Fibroblast of upper back skin (primary cell): ENCODE results near the gene SNX21.
"Not testable (repeated sequence)": the region's sequence is repeated elsewhere in the genome, so short reads cannot be mapped to it uniquely, and the experiment has no call there.

ENCODE experiments used
- DNase-seq: peaks from one replicate; pipeline ENCODE4 v3.0.0-alpha.2; 2013

Gene SNX21

GRCh38 chr20:45833030-45833882, at the start of gene SNX21:
SNX21 (plus strand) TSS chr20:45833799; CDS start chr20:45833920, 121 bp downstream.
- DNase-seq = peak; percentile 93

- DNase-seq = no peak
Measured at GRCh38 chr20:45788351-45788750, 45.2 kb upstream of the SNX21 start.

- no peak for DNase-seq
Measured at GRCh38 chr20:45792317-45793118, 41.1 kb upstream of the SNX21 start.

GRCh38 chr20:45796337-45797065, 37.1 kb upstream of the SNX21 start:
- DNase-seq = no peak

- DNase-seq = not testable (repeated sequence)
Measured at GRCh38 chr20:45797510-45797909, 36.1 kb upstream of the SNX21 start.

- not testable (repeated sequence) for DNase-seq
Measured at GRCh38 chr20:45797955-45798354, 35.6 kb upstream of the SNX21 start.

- DNase-seq = peak; percentile 35
Measured at GRCh38 chr20:45798935-45799642, 34.5 kb upstream of the SNX21 start.

- no peak for DNase-seq
Measured at GRCh38 chr20:45801851-45802250, 31.7 kb upstream of the SNX21 start.

GRCh38 chr20:45810191-45810970, 23.2 kb upstream of the SNX21 start:
- DNase-seq = no peak

- DNase-seq = peak; percentile 100
Measured at GRCh38 chr20:45812157-45813005, 21.2 kb upstream of the SNX21 start, which contains the start of gene UBE2C. UBE2C (plus strand) TSS chr20:45812644; CDS start chr20:45812696, 52 bp downstream.

GRCh38 chr20:45813006-45813340, 20.6 kb upstream of the SNX21 start:
- DNase-seq = no peak

- no peak for DNase-seq
Measured at GRCh38 chr20:45813489-45813888, 20.1 kb upstream of the SNX21 start.

GRCh38 chr20:45814314-45814713, 19.3 kb upstream of the SNX21 start:
- no peak for DNase-seq

- no peak for DNase-seq
Measured at GRCh38 chr20:45816951-45817350, 16.6 kb upstream of the SNX21 start.

- peak; percentile 40 for DNase-seq
Measured at GRCh38 chr20:45817376-45818194, 16.0 kb upstream of the SNX21 start.

- DNase-seq = no peak
Measured at GRCh38 chr20:45818239-45818638, 15.4 kb upstream of the SNX21 start.

GRCh38 chr20:45819466-45819865, 14.1 kb upstream of the SNX21 start:
- no peak for DNase-seq

- DNase-seq = no peak
Measured at GRCh38 chr20:45821947-45822346, 11.7 kb upstream of the SNX21 start.

GRCh38 chr20:45822857-45823256, 10.7 kb upstream of the SNX21 start:
- DNase-seq = no peak
